Measurements from ENCODE around the gene CDK17. TPM values are rescaled to one million over a fixed set of nuclear protein-coding genes. Genes with fewer than 3 reads are reported as not detected.

CDK17 gene
- polyA plus RNA-seq, 1 of the 3 experiments (the other 2 are of a cell fraction) = 11.7 TPM

DNA sequence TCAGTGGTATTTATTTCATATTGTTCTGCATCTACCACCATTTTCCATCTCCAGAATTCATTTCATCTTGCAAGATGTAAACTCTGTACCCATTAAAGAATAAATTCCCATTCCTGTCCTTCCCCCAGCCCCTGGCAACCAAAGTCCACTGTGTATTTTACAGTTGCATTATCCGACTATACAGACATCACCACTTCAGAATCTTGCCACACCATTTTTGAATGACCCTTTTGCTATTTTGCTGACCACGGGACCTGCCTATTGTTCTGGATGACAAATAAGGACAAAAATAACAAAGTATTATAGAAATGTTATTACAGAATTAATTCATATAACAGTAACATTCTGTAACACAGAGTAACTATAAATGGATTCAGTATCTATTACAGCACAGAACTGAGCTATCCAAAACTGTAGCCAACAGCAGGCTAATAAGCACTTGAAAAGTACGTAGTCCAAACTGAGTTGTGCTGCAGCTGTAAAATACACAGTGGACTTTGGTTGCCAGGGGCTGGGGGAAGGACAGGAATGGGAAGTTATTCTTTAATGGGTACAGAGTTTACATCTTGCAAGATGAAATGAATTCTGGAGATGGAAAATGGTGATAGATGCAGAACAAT lies 61.3 kb downstream of the CDK17 start:
- no peak for TF ChIP-seq EZH2phosphoT487 (IDR thresholded peaks at IDR 0.05; ENCODE audit: borderline replicate concordance, low read depth)
- TF ChIP-seq POLR2AphosphoS5 (IDR thresholded peaks at IDR 0.05; ENCODE audit: low read depth, low read length) = no peak
- TF ChIP-seq MXI1 (IDR thresholded peaks at IDR 0.05; ENCODE audit: low read depth, low read length) = no peak
- TF ChIP-seq, protein P1, sequence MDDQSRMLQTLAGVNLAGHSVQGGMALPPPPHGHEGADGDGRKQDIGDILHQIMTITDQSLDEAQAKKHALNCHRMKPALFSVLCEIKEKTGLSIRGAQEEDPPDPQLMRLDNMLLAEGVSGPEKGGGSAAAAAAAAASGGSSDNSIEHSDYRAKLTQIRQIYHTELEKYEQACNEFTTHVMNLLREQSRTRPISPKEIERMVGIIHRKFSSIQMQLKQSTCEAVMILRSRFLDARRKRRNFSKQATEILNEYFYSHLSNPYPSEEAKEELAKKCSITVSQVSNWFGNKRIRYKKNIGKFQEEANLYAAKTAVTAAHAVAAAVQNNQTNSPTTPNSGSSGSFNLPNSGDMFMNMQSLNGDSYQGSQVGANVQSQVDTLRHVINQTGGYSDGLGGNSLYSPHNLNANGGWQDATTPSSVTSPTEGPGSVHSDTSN (IDR thresholded peaks at IDR 0.05) = no peak
- no peak for TF ChIP-seq SIN3A (IDR thresholded peaks at IDR 0.05; ENCODE audit: borderline replicate concordance, low read depth, low read length)
- no peak for TF ChIP-seq TAF1 (IDR thresholded peaks at IDR 0.05; ENCODE audit: borderline replicate concordance, low read depth, low read length)
- TF ChIP-seq, protein P2, sequence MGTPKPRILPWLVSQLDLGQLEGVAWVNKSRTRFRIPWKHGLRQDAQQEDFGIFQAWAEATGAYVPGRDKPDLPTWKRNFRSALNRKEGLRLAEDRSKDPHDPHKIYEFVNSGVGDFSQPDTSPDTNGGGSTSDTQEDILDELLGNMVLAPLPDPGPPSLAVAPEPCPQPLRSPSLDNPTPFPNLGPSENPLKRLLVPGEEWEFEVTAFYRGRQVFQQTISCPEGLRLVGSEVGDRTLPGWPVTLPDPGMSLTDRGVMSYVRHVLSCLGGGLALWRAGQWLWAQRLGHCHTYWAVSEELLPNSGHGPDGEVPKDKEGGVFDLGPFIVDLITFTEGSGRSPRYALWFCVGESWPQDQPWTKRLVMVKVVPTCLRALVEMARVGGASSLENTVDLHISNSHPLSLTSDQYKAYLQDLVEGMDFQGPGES (IDR thresholded peaks at IDR 0.05; ENCODE audit: low read depth, low read length) = no peak
- TF ChIP-seq JUND (IDR thresholded peaks at IDR 0.05) = no peak
- TF ChIP-seq GATA2 (CRISPR knock-in tag; IDR thresholded peaks at IDR 0.05) = no peak
- TF ChIP-seq EP300 (IDR thresholded peaks at IDR 0.05; ENCODE audit: borderline replicate concordance in 1 of 2, low read depth in 1 of 2, low read length in 1 of 2) = no peak
- TF ChIP-seq, protein P3, sequence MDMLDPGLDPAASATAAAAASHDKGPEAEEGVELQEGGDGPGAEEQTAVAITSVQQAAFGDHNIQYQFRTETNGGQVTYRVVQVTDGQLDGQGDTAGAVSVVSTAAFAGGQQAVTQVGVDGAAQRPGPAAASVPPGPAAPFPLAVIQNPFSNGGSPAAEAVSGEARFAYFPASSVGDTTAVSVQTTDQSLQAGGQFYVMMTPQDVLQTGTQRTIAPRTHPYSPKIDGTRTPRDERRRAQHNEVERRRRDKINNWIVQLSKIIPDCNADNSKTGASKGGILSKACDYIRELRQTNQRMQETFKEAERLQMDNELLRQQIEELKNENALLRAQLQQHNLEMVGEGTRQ (IDR thresholded peaks at IDR 0.05; ENCODE audit: borderline replicate concordance, low read depth, low read length) = no peak
- POLR2A ChIA-PET = no interaction called here

DNA sequence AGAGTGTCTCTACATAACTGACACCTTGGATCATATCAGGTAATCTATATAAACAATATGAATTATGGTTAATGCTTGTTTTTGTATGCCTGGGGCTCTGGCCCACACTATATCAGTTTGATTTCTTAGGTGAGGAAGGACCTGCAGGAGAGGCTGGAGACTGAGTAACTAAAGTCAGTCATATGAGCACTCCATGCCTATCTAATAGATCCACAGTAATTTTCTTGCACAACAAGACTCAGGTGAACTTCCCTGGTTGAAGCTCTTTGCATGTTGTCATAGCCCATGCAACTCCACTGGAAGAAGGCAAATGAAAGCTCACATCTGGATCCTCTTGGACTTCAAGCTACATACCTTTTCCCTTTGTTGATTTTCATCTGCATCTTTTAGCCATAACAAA lies 62.3 kb downstream of the CDK17 start:
- ChIA-PET CTCF (interaction anchor here (0.7 to 0.9 kb wide), 2 partner anchors 33 to 107 kb away, joined by 3 to 5 read pairs; no protein-coding TSS in a partner anchor), POLR2A (no interaction called here)
- no peak overlapping the region for H3K9ac ChIP-seq
- H4K20me1 ChIP-seq (ENCODE audit: insufficient read depth) = peaks cover 19% of the 10 kb centered on the region
- TF ChIP-seq RCOR1 (IDR thresholded peaks at IDR 0.05; ENCODE audit: low read length) (no peak), JUND (IDR thresholded peaks at IDR 0.05) (no peak), RAD21 (IDR thresholded peaks at IDR 0.05; ENCODE audit: low read length) (no peak)
- TF ChIP-seq, protein P3 (IDR thresholded peaks at IDR 0.05; ENCODE audit: borderline replicate concordance, low read depth, low read length) = no peak
- H3F3A ChIP-seq (replicated peaks; ENCODE audit: insufficient read depth) = peaks cover 4% of the 10 kb centered on the region
- H3K9me3 ChIP-seq = peaks cover 11% of the 10 kb centered on the region; the same call in 1 of the 2 replicates
- no peaks in the 10 kb centered on the region for H3K27me3 ChIP-seq (ENCODE audit: insufficient read depth)
- no peak overlapping the region for H3K4me2 ChIP-seq
- no peaks in the 10 kb centered on the region for H3K4me1 ChIP-seq (ENCODE audit: control insufficient read depth in 1 of 2, insufficient read depth in 2 of 2, low read depth in 1 of 2, low read length in 1 of 2)
- peaks cover 0 to 42% of the 10 kb centered on the region in 2 experiments for H3K36me3 ChIP-seq (replicated peaks in 1 of 2; ENCODE audit: control insufficient read depth in 1 of 2, insufficient read depth in 2 of 2, low read length in 1 of 2)
- H2AFZ ChIP-seq (ENCODE audit: low read depth) = no peak overlapping the region
- H3K4me3 ChIP-seq (ENCODE audit: low read depth in 2 of 2, low read length in 1 of 2) = no peak overlapping the region
- no peaks in the 10 kb centered on the region for H3K9me2 ChIP-seq
- peaks cover 99% of the 10 kb centered on the region for H3K79me2 ChIP-seq (ENCODE audit: insufficient read depth)
- DNase-seq = no peak
- H3K27ac ChIP-seq (ENCODE audit: low read depth in 2 of 2, low read length in 1 of 2) = no peak overlapping the region

More for the DNA sequence above, 61.3 kb downstream of the CDK17 start:
- H3K9ac ChIP-seq = no peak overlapping the region
- H3K4me3 ChIP-seq (ENCODE audit: low read depth in 2 of 2, low read length in 1 of 2) = no peak overlapping the region
- peaks cover 15% of the 10 kb centered on the region for H3K9me3 ChIP-seq
- 93% methylated on average over 3 of the region's 3 CpGs for WGBS (ENCODE audit: low lambda C conversion rate)
- no peak overlapping the region for H3K27ac ChIP-seq (ENCODE audit: low read depth in 2 of 2, low read length in 1 of 2)
- H3K4me2 ChIP-seq = no peak overlapping the region
- H3K27me3 ChIP-seq (ENCODE audit: insufficient read depth) = no peaks in the 10 kb centered on the region
- no peaks in the 10 kb centered on the region for H3K9me2 ChIP-seq
- peaks cover 24% of the 10 kb centered on the region for H4K20me1 ChIP-seq (ENCODE audit: insufficient read depth)
- no peaks in the 10 kb centered on the region for H3K4me1 ChIP-seq (ENCODE audit: control insufficient read depth in 1 of 2, insufficient read depth in 2 of 2, low read depth in 1 of 2, low read length in 1 of 2)
- CTCF ChIA-PET = no interaction called here
- H3F3A ChIP-seq (replicated peaks; ENCODE audit: insufficient read depth) = peaks cover 4% of the 10 kb centered on the region
- H3K79me2 ChIP-seq (ENCODE audit: insufficient read depth) = peaks cover 99% of the 10 kb centered on the region
- no peak for DNase-seq
- H2AFZ ChIP-seq (ENCODE audit: low read depth) = no peak overlapping the region
- H3K36me3 ChIP-seq (replicated peaks in 1 of 2; ENCODE audit: control insufficient read depth in 1 of 2, insufficient read depth in 2 of 2, low read length in 1 of 2) = peaks cover 0 to 40% of the 10 kb centered on the region in 2 experiments
